Skin epidermis (tissue), 12 donors: ENCODE measurements around the gene CDK19.

Source experiments
- H3K27ac ChIP-seq, 21 experiments: fragments of 200-600 bp; sonication (generic) in 11 of 21; one replicate each; pipeline ENCODE4 v1.5.0; 2020; ENCODE audit warnings: mild to moderate bottlenecking in 3 of 21, inconsistent platforms in 2 of 21, moderate library complexity in 2 of 21
- H3K4me3 ChIP-seq, 7 experiments: fragments of 200-600 bp; sonication (generic) in 2 of 7; one replicate each; pipeline ENCODE4 v1.5.0; 2020; ENCODE audit warnings: inconsistent platforms in 2 of 7, mild to moderate bottlenecking in 2 of 7, moderate library complexity in 1 of 7

CDK19 gene

GRCh38 chr6:110674096-110674495 is 141.2 kb downstream of the CDK19 start:
- H3K27ac ChIP-seq, result no peak overlapping the region
- no peak overlapping the region for H3K4me3 ChIP-seq

GRCh38 chr6:110672122-110672521 is 143.1 kb downstream of the CDK19 start:
- Histone ChIP-seq H3K27ac (no peak overlapping the region), H3K4me3 (no peak overlapping the region)

GRCh38 chr6:110671447-110671846 is 143.8 kb downstream of the CDK19 start:
- H3K27ac ChIP-seq, result no peak overlapping the region

GRCh38 chr6:110665600-110665999 is 149.7 kb downstream of the CDK19 start:
- Histone ChIP-seq H3K27ac (peak overlapping the region in 1 of 21 experiments; percentile 26), H3K4me3 (no peak overlapping the region)

More at GRCh38 chr6:110671447-110671846, 143.8 kb downstream of the CDK19 start:
- H3K4me3 ChIP-seq, result no peak overlapping the region

GRCh38 chr6:110664933-110665332 is 150.3 kb downstream of the CDK19 start:
- Histone ChIP-seq H3K4me3 (no peak overlapping the region), H3K27ac (peak overlapping the region in 1 of 21 experiments; percentile 26)

- Histone ChIP-seq H3K4me3 (no peak overlapping the region), H3K27ac (no peak overlapping the region)
Observed at GRCh38 chr6:110662490-110663211, 152.6 kb downstream of the CDK19 start.

GRCh38 chr6:110661414-110661813 is 153.9 kb downstream of the CDK19 start:
- Histone ChIP-seq H3K4me3 (no peak overlapping the region), H3K27ac (no peak overlapping the region)

GRCh38 chr6:110660066-110660655 is 155.1 kb downstream of the CDK19 start:
- H3K4me3 ChIP-seq, result no peak overlapping the region
- H3K27ac ChIP-seq, result no peak overlapping the region

- no peak overlapping the region for H3K4me3 ChIP-seq
- no peak overlapping the region for H3K27ac ChIP-seq
Observed at GRCh38 chr6:110658631-110659211, 156.5 kb downstream of the CDK19 start.

GRCh38 chr6:110656492-110656891 is 158.8 kb downstream of the CDK19 start:
- H3K27ac ChIP-seq, result peak overlapping the region in 3 of 21 experiments; percentile 14 to 37 (median 23)
- H3K4me3 ChIP-seq, result no peak overlapping the region

- Histone ChIP-seq H3K27ac (peak overlapping the region in 1 of 21 experiments; percentile 19), H3K4me3 (no peak overlapping the region)
Observed at GRCh38 chr6:110655821-110656220, 159.4 kb downstream of the CDK19 start.

GRCh38 chr6:110654096-110654820 is 161.0 kb downstream of the CDK19 start:
- Histone ChIP-seq H3K27ac (no peak overlapping the region), H3K4me3 (no peak overlapping the region)

- Histone ChIP-seq H3K4me3 (no peak overlapping the region), H3K27ac (no peak overlapping the region)
Observed at GRCh38 chr6:110653381-110653780, 161.9 kb downstream of the CDK19 start.

- no peak overlapping the region for H3K27ac ChIP-seq
- no peak overlapping the region for H3K4me3 ChIP-seq
Observed at GRCh38 chr6:110652520-110652919, 162.7 kb downstream of the CDK19 start.

GRCh38 chr6:110650755-110651154 is 164.5 kb downstream of the CDK19 start:
- Histone ChIP-seq H3K27ac (no peak overlapping the region), H3K4me3 (no peak overlapping the region)

- Histone ChIP-seq H3K4me3 (no peak overlapping the region), H3K27ac (no peak overlapping the region)
Observed at GRCh38 chr6:110649704-110650103, 165.6 kb downstream of the CDK19 start.

- H3K27ac ChIP-seq, result no peak overlapping the region
- H3K4me3 ChIP-seq, result no peak overlapping the region
Observed at GRCh38 chr6:110646951-110647910, 168.0 kb downstream of the CDK19 start.

GRCh38 chr6:110646419-110646698 is 168.9 kb downstream of the CDK19 start:
- H3K27ac ChIP-seq, result no peak overlapping the region

GRCh38 chr6:110645685-110646418 is 169.4 kb downstream of the CDK19 start:
- Histone ChIP-seq H3K4me3 (no peak overlapping the region), H3K27ac (no peak overlapping the region)

More at GRCh38 chr6:110646419-110646698, 168.9 kb downstream of the CDK19 start:
- H3K4me3 ChIP-seq, result no peak overlapping the region
